ENCODE results near the gene PTPRD.

PTPRD gene

DNA sequence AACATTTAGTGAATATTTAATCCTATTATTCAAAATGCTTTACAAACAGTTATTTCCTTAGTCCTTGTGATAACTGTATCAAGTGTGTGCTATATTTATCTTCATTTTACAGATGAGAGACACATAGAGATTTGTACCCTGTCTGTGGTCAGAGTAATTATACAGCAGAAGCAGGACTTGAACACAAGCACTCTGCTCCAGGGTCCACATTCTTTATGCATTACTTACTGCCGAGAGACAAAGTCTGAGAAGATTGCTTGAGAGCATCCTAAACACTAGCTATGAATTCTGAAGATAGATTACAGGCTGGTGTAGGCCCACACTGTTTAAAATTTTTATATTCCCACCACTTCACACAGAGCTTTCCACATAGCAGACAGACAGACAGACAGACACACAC lies 1887.2 kb downstream of the PTPRD start:
- TF ChIP-seq FOXP2 (optimal IDR thresholded peaks at IDR 0.05; ENCODE audit: borderline replicate concordance, extremely low read depth, extremely low read length, insufficient read depth) (no peak), POLR2AphosphoS5 (IDR thresholded peaks at IDR 0.05; ENCODE audit: low read depth, low read length) (no peak), TAF1 (IDR thresholded peaks at IDR 0.05; ENCODE audit: borderline replicate concordance, insufficient read depth, low read length) (no peak), SIN3A (IDR thresholded peaks at IDR 0.05; ENCODE audit: borderline replicate concordance, insufficient read depth, low read length) (no peak)
- TF ChIP-seq, protein P1, sequence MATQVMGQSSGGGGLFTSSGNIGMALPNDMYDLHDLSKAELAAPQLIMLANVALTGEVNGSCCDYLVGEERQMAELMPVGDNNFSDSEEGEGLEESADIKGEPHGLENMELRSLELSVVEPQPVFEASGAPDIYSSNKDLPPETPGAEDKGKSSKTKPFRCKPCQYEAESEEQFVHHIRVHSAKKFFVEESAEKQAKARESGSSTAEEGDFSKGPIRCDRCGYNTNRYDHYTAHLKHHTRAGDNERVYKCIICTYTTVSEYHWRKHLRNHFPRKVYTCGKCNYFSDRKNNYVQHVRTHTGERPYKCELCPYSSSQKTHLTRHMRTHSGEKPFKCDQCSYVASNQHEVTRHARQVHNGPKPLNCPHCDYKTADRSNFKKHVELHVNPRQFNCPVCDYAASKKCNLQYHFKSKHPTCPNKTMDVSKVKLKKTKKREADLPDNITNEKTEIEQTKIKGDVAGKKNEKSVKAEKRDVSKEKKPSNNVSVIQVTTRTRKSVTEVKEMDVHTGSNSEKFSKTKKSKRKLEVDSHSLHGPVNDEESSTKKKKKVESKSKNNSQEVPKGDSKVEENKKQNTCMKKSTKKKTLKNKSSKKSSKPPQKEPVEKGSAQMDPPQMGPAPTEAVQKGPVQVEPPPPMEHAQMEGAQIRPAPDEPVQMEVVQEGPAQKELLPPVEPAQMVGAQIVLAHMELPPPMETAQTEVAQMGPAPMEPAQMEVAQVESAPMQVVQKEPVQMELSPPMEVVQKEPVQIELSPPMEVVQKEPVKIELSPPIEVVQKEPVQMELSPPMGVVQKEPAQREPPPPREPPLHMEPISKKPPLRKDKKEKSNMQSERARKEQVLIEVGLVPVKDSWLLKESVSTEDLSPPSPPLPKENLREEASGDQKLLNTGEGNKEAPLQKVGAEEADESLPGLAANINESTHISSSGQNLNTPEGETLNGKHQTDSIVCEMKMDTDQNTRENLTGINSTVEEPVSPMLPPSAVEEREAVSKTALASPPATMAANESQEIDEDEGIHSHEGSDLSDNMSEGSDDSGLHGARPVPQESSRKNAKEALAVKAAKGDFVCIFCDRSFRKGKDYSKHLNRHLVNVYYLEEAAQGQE (IDR thresholded peaks at IDR 0.05; ENCODE audit: insufficient read depth in 1 of 2, low read depth in 2 of 2, low read length in 2 of 2) = no peak

DNA sequence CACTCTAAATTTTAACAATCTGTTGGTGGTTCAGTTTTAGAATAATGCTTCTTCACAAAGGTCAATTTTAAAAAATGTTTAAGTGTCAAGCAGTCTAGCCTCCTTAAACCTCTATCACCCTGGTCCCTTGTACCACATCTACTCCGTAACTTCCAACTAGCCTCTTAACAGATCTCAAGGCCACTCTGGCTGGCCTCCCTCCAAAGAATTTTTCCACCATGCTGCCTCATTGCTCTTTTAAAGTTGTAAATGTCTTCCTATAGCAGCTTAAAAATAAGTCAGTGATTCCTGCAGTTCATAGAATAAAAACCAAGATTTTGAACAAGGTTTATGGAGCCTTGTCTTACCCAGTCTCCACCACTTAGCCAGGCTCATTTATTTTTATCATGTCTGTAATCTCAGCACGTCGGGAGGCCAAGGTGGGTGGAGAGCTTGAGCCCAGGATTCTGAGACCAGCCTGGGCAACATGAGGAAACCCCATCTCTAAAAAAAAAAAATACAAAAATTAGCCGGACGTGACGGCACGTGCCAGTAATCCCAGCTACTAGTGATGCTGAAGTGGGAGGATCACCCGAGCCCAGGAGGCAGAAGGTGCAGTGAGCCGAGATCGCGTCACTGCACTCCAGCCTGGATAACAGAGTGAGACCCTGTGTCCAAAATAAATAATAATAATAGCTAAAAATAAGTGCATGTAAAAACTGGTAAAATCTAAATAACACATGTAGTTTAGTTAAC lies 1888.4 kb downstream of the PTPRD start:
- TF ChIP-seq TAF1 (IDR thresholded peaks at IDR 0.05; ENCODE audit: borderline replicate concordance, insufficient read depth, low read length) = no peak
- TF ChIP-seq SIN3A (IDR thresholded peaks at IDR 0.05; ENCODE audit: borderline replicate concordance, insufficient read depth, low read length) = no peak
- no peak for TF ChIP-seq POLR2AphosphoS5 (IDR thresholded peaks at IDR 0.05; ENCODE audit: low read depth, low read length)
- TF ChIP-seq FOXP2 (optimal IDR thresholded peaks at IDR 0.05; ENCODE audit: borderline replicate concordance, extremely low read depth, extremely low read length, insufficient read depth) = no peak
- TF ChIP-seq, protein P1 (IDR thresholded peaks at IDR 0.05; ENCODE audit: insufficient read depth in 1 of 2, low read depth in 2 of 2, low read length in 2 of 2) = no peak

DNA sequence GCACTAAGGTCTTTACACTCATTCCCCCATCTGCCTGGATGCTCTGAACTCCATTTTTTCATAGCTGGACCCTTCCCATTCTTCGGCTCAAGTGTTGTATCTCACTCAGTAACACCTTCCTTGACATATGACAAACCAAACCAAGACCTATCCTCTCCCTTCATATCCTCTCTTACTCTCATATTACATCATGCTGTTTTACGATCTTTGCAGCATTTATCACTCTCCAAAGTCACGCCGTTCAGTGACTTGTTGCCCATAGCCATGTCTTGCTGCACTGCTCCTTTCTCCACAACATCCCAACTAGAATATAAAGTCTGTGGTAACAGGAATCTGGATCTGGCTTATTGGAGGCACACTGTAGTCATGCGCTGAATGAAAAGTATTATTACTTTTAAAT lies 1889.6 kb downstream of the PTPRD start:
- TF ChIP-seq SIN3A (IDR thresholded peaks at IDR 0.05; ENCODE audit: borderline replicate concordance, insufficient read depth, low read length) (no peak), POLR2AphosphoS5 (IDR thresholded peaks at IDR 0.05; ENCODE audit: low read depth, low read length) (no peak), FOXP2 (optimal IDR thresholded peaks at IDR 0.05; ENCODE audit: borderline replicate concordance, extremely low read depth, extremely low read length, insufficient read depth) (no peak), TAF1 (IDR thresholded peaks at IDR 0.05; ENCODE audit: borderline replicate concordance, insufficient read depth, low read length) (no peak)
- TF ChIP-seq, protein P1 (IDR thresholded peaks at IDR 0.05; ENCODE audit: insufficient read depth in 1 of 2, low read depth in 2 of 2, low read length in 2 of 2) = no peak

DNA sequence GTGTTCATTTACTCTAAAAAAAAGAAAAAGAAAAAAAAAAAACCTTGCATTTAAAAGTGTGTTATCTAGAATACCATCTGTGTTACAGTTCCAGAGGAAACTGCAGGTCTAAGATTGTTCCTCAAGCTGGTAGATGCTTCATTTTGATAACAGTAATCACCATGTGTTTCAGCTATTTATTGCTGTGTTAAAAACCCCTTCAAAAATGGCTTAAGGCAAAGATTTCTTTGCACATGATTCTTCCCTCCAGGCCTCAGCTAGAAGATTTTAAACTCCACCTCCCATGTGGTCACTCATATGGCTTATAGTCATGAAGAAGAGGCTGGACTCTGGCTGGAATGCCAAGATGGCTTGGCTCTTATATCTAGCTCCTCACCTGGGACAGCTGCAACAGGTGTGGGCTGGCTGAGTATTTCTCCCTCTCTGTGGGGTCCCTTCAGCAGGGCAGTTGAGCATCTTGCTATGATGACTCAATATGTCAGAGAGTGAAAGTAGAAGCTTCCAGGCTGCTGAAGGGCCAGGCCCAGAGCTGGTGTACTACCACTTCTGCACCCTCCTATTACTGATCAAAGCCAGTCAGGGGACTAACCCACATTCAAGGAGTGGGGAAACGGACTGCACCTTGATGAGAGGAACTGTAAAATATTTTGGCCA lies 1892.8 kb downstream of the PTPRD start:
- TF ChIP-seq TAF1 (IDR thresholded peaks at IDR 0.05; ENCODE audit: borderline replicate concordance, insufficient read depth, low read length) (no peak), POLR2AphosphoS5 (IDR thresholded peaks at IDR 0.05; ENCODE audit: low read depth, low read length) (no peak), SIN3A (IDR thresholded peaks at IDR 0.05; ENCODE audit: borderline replicate concordance, insufficient read depth, low read length) (no peak), FOXP2 (optimal IDR thresholded peaks at IDR 0.05; ENCODE audit: borderline replicate concordance, extremely low read depth, extremely low read length, insufficient read depth) (no peak)
- TF ChIP-seq, protein P1 (IDR thresholded peaks at IDR 0.05; ENCODE audit: insufficient read depth in 1 of 2, low read depth in 2 of 2, low read length in 2 of 2) = no peak

All from PFSK-1 (cell line).